HG03066 (cell line): ENCODE measurements around the gene FYB1.

Experiments
- ATAC-seq: cut with Tn5 transposase; IDR thresholded peaks from one replicate; pipeline ENCODE4 v1.9.1; 2021; ENCODE audit warnings: low read depth; ENCODE audit not compliant: unreplicated experiment

Gene FYB1

GRCh38 chr5:39167141-39167971 is 52.0 kb downstream of the FYB1 start:
- no peak for ATAC-seq

- ATAC-seq, result no peak
Measured at GRCh38 chr5:39164529-39165402, 54.6 kb downstream of the FYB1 start.

GRCh38 chr5:39164016-39164415 is 55.3 kb downstream of the FYB1 start:
- ATAC-seq, result no peak

- no peak for ATAC-seq
Measured at GRCh38 chr5:39161578-39161977, 57.8 kb downstream of the FYB1 start.

GRCh38 chr5:39160576-39161213 is 58.7 kb downstream of the FYB1 start:
- ATAC-seq, result no peak

- no peak for ATAC-seq
Measured at GRCh38 chr5:39159811-39160490, 59.4 kb downstream of the FYB1 start.

- no peak for ATAC-seq
Measured at GRCh38 chr5:39158786-39159185, 60.6 kb downstream of the FYB1 start.

GRCh38 chr5:39158127-39158593 is 61.2 kb downstream of the FYB1 start:
- ATAC-seq, result no peak

- no peak for ATAC-seq
Measured at GRCh38 chr5:39157701-39158100, 61.7 kb downstream of the FYB1 start.

- ATAC-seq, result no peak
Measured at GRCh38 chr5:39156082-39156481, 63.3 kb downstream of the FYB1 start.

- ATAC-seq, result no peak
Measured at GRCh38 chr5:39151745-39152144, 67.6 kb downstream of the FYB1 start.

GRCh38 chr5:39149966-39150365 is 69.4 kb downstream of the FYB1 start:
- no peak for ATAC-seq

GRCh38 chr5:39148983-39149534 is 70.3 kb downstream of the FYB1 start:
- no peak for ATAC-seq

GRCh38 chr5:39146831-39147540 is 72.4 kb downstream of the FYB1 start:
- no peak for ATAC-seq

- no peak for ATAC-seq
Measured at GRCh38 chr5:39143151-39143860, 76.1 kb downstream of the FYB1 start.

GRCh38 chr5:39140558-39141168 is 78.7 kb downstream of the FYB1 start:
- no peak for ATAC-seq

- ATAC-seq, result no peak
Measured at GRCh38 chr5:39138892-39139291, 80.5 kb downstream of the FYB1 start.

GRCh38 chr5:39137819-39138451 is 81.4 kb downstream of the FYB1 start:
- ATAC-seq, result no peak
